ENCODE data around the gene UBA52. TPM values are rescaled to one million over a fixed set of nuclear protein-coding genes. Genes with fewer than 3 reads are reported as not detected.

The UBA52 gene
- polyA plus RNA-seq, 5 donors = 870 to 1,083 (median 885) TPM

GRCh38 chr19:18605546-18606280, 34.1 kb downstream of the UBA52 start:
- no peak for DNase-seq

GRCh38 chr19:18606281-18607225, 34.9 kb downstream of the UBA52 start, which contains the start of gene CRLF1:
Gene CRLF1, minus strand, starts transcription at chr19:18606799. Its CDS starts 143 bp downstream, at chr19:18606656.
- DNase-seq = no peak

- DNase-seq = no peak
Observed at GRCh38 chr19:18607226-18608101, 35.8 kb downstream of the UBA52 start.

GRCh38 chr19:18608102-18608804, 36.6 kb downstream of the UBA52 start:
- no peak for DNase-seq

- DNase-seq = no peak
Observed at GRCh38 chr19:18608805-18609716, 37.4 kb downstream of the UBA52 start.

- no peak for DNase-seq
Observed at GRCh38 chr19:18609717-18610051, 38.0 kb downstream of the UBA52 start.

GRCh38 chr19:18610245-18610555, 38.5 kb downstream of the UBA52 start:
- no peak for DNase-seq

- no peak for DNase-seq
Observed at GRCh38 chr19:18610556-18611326, 39.1 kb downstream of the UBA52 start.

- DNase-seq = no peak
Observed at GRCh38 chr19:18611327-18612050, 39.8 kb downstream of the UBA52 start.

GRCh38 chr19:18612051-18612771, 40.6 kb downstream of the UBA52 start:
- no peak for DNase-seq

- no peak for DNase-seq
Observed at GRCh38 chr19:18612772-18613588, 41.3 kb downstream of the UBA52 start, which contains the start of gene TMEM59L. Gene TMEM59L, plus strand, starts transcription at chr19:18612870. Its CDS starts 89 bp downstream, at chr19:18612959.

GRCh38 chr19:18613589-18614234, 42.1 kb downstream of the UBA52 start:
- no peak for DNase-seq

GRCh38 chr19:18616023-18616422, 44.4 kb downstream of the UBA52 start:
- no peak for DNase-seq

GRCh38 chr19:18617562-18617961, 45.9 kb downstream of the UBA52 start:
- DNase-seq = no peak

GRCh38 chr19:18618236-18618635, 46.6 kb downstream of the UBA52 start:
- no peak for DNase-seq

- DNase-seq = no peak
Observed at GRCh38 chr19:18620311-18620710, 48.7 kb downstream of the UBA52 start.

Measured in right lung (tissue), 5 donors.